ENCODE data around the gene S1PR4. TPM values are rescaled to one million over a fixed set of nuclear protein-coding genes. Genes with fewer than 3 reads are reported as not detected.
A peak's percentile ranks its signal among the peaks of the same experiment; 100 is the strongest.

The S1PR4 gene
- total RNA-seq, 1 donor from 2014 or later: not detected

DNA sequence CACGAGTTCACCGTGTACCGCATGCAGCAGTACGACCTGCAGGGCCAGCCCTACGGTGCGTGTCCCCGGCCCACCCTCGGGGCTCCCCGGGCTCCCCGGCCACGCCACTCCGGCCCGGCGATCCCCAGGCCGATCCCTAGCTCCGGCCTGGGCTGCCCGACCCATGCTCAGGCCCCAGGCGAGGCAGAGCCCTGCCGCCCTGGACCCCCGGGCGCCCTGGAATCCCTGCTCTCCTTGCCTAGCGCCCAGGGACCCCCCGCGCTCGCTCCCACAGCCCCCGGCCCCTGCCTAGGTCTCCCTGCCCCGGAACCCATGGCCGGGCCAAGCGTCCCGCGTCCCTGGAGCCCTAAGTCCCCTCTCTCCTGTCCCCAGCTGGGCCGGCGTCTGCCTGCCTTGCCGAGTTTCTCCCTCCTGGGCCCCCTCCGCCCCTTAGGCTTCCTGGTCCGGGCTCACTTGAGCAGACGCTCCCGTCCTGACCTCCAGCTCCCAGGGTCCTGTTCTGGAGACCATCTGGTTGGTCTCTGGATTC, 7.7 kb downstream of the S1PR4 start:
- no peaks in the 10 kb centered on the region for H3K9me3 ChIP-seq (ENCODE audit: insufficient read depth, low read depth, low read length)
- Mint-ChIP-seq H3K9me3 (ENCODE audit: unreplicated experiment) (peaks cover 1% of the 10 kb centered on the region), H3K4me3 (ENCODE audit: unreplicated experiment) (peak overlapping the region; percentile 98), H3K36me3 (ENCODE audit: low read depth, unreplicated experiment) (peaks cover 2% of the 10 kb centered on the region), H3K4me1 (ENCODE audit: low read depth, unreplicated experiment) (peaks cover 12% of the 10 kb centered on the region), H3K27me3 (ENCODE audit: low read depth, unreplicated experiment) (no peaks in the 10 kb centered on the region), H3K27ac (ENCODE audit: unreplicated experiment) (peak overlapping the region; percentile 87)
- FAIRE-seq: no peak
- peaks cover 55% of the 10 kb centered on the region for H3K79me2 ChIP-seq (ENCODE audit: insufficient read depth, low read length)
- peaks cover 8% of the 10 kb centered on the region for H3K4me1 ChIP-seq (ENCODE audit: insufficient read depth, low read length)
- peak overlapping the region; percentile 62 for H3K27ac ChIP-seq (ENCODE audit: low read depth, low read length)
- TF ChIP-seq CTCF (IDR thresholded peaks at IDR 0.05; ENCODE audit: insufficient read depth, low read depth, low read length): no peak
- no peak for TF ChIP-seq EZH2 (IDR thresholded peaks at IDR 0.05; ENCODE audit: insufficient read depth, low read length)
- H3K27me3 ChIP-seq (ENCODE audit: insufficient read depth, low read length): no peaks in the 10 kb centered on the region
- peak overlapping the region; percentile 89 for H3K9ac ChIP-seq (ENCODE audit: low read length)
- peak overlapping the region; percentile 74 for H3K4me3 ChIP-seq (ENCODE audit: insufficient read depth, low read depth, low read length)
- peaks cover 38% of the 10 kb centered on the region for H4K20me1 ChIP-seq (ENCODE audit: insufficient read depth, low read length)
- peak; percentile 12 for DNase-seq (ENCODE audit: low read depth)
- no peaks in the 10 kb centered on the region for H3K36me3 ChIP-seq (ENCODE audit: insufficient read depth, low read length)
- peak overlapping the region; percentile 89 for H2AFZ ChIP-seq (ENCODE audit: low read depth, low read length)
- peak overlapping the region; percentile 95 for H3K4me2 ChIP-seq (ENCODE audit: low read length)

DNA sequence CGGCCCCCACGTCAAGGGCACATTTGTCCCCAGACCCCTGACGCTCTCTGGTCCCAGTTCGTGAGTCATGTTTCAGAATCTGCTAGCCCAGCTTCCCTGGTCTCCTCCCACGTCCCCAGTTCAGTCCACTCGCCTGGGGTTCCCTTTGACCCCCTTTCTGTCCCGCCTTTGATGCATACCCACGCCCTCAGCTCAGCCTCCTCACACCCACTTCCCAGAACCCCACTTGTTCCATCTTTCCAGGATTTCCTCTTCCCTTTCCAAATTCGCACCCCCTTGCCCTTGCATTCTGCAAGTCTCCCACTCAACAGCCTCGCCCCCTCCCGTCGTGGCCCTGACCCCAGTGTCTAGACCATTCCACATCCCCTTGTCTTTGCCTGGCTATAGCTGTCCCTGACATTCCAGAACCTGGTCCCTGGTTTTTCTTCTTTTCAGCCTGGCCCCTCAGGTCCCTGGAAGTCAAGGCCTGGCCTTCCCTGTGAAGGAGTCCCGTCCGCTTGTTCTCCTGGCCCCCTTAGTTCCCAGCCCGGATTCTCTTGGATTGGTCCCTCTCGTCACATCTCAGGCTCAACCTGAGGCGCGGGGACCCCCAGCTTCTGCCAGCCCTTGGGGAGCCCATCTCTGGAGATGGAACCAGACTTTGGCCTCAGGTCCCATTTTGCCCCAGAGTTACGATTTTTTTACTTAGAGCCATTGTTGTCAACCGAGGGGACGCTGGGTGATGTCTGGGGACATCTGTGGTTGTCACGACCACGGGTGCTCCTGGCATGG, 8.5 kb downstream of the S1PR4 start:
- peak overlapping the region; percentile 74 for H3K4me3 ChIP-seq (ENCODE audit: insufficient read depth, low read depth, low read length)
- Mint-ChIP-seq H3K36me3 (ENCODE audit: low read depth, unreplicated experiment) (peaks cover 2% of the 10 kb centered on the region), H3K27ac (ENCODE audit: unreplicated experiment) (peak overlapping the region; percentile 87), H3K4me1 (ENCODE audit: low read depth, unreplicated experiment) (peaks cover 12% of the 10 kb centered on the region), H3K4me3 (ENCODE audit: unreplicated experiment) (peak overlapping the region; percentile 98), H3K27me3 (ENCODE audit: low read depth, unreplicated experiment) (no peaks in the 10 kb centered on the region), H3K9me3 (ENCODE audit: unreplicated experiment) (peaks cover 1% of the 10 kb centered on the region)
- peaks cover 62% of the 10 kb centered on the region for H3K79me2 ChIP-seq (ENCODE audit: insufficient read depth, low read length)
- H3K27ac ChIP-seq (ENCODE audit: low read depth, low read length): peak overlapping the region; percentile 62
- peak overlapping the region; percentile 89 for H3K9ac ChIP-seq (ENCODE audit: low read length)
- H3K27me3 ChIP-seq (ENCODE audit: insufficient read depth, low read length): no peaks in the 10 kb centered on the region
- H3K9me3 ChIP-seq (ENCODE audit: insufficient read depth, low read depth, low read length): no peaks in the 10 kb centered on the region
- peaks cover 47% of the 10 kb centered on the region for H4K20me1 ChIP-seq (ENCODE audit: insufficient read depth, low read length)
- peak overlapping the region; percentile 95 for H3K4me2 ChIP-seq (ENCODE audit: low read length)
- DNase-seq (ENCODE audit: low read depth): no peak
- no peaks in the 10 kb centered on the region for H3K36me3 ChIP-seq (ENCODE audit: insufficient read depth, low read length)
- no peak overlapping the region for H2AFZ ChIP-seq (ENCODE audit: low read depth, low read length)
- TF ChIP-seq EZH2 (IDR thresholded peaks at IDR 0.05; ENCODE audit: insufficient read depth, low read length) (no peak), CTCF (IDR thresholded peaks at IDR 0.05; ENCODE audit: insufficient read depth, low read depth, low read length) (no peak)
- peaks cover 8% of the 10 kb centered on the region for H3K4me1 ChIP-seq (ENCODE audit: insufficient read depth, low read length)
- FAIRE-seq: no peak

All from astrocyte (in vitro differentiated cells and primary cell).